Measurements from ENCODE around the gene ZFP36L1. TPM values are rescaled to one million over a fixed set of nuclear protein-coding genes. Genes with fewer than 3 reads are reported as not detected.

ZFP36L1 gene, protein sequence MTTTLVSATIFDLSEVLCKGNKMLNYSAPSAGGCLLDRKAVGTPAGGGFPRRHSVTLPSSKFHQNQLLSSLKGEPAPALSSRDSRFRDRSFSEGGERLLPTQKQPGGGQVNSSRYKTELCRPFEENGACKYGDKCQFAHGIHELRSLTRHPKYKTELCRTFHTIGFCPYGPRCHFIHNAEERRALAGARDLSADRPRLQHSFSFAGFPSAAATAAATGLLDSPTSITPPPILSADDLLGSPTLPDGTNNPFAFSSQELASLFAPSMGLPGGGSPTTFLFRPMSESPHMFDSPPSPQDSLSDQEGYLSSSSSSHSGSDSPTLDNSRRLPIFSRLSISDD
- 100 to 1,000 TPM; 273 to 584 (median 285) TPM for polyA plus RNA-seq (ENCODE audit: insufficient read length in 4 of 4)

DNA sequence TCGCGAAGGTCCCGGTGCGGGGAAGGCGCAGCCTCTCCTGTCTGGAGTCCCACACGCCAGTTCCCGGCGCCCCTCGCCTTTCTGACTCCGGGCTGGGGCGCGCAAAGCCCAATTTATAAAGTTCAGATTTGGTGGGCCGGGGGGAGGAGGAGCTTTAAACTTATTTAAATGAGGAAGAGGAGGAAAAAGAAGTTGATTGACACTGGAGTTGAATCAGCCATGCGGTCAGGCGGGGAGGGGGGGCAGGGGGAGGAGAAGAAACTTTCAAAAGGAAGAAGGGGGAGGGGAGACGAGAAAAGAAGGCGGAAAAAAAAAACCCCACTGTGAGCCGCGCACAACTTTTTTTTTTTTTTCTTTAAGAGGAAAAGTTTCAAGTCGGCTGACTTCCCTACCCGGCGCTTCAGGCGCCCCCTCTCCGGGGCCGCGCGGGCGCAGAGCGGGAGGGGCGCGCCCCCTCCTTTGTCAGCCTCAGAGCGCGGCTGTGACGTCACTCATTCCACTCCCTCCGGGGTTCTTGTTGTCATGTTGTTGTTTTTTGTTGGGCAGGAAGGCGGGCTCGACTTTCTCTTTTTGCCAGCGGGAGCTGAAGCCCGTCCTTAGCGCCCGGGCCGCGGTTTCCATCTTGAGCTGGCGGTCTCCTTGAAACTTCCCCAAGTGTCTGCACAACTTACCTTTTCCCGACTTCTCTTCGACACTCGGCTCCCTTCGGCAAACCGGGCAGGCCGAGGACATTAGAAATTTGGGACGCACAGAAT, at the start of gene ZFP36L1:
TSS of gene ZFP36L1 (minus strand) at position 89 of the 755 bp plus-strand sequence. CDS start 129 bp downstream, outside the sequence.
- DNase-seq (ENCODE audit: low read depth in 4 of 4, low spot score in 3 of 4): peak in 3 of 4 donors; percentile 94 to 97 (median 96)

- no peak for DNase-seq (ENCODE audit: low read depth in 4 of 4, low spot score in 3 of 4)
Observed at GRCh38 chr14:68842298-68842697, 49.4 kb upstream of the ZFP36L1 start.

DNA sequence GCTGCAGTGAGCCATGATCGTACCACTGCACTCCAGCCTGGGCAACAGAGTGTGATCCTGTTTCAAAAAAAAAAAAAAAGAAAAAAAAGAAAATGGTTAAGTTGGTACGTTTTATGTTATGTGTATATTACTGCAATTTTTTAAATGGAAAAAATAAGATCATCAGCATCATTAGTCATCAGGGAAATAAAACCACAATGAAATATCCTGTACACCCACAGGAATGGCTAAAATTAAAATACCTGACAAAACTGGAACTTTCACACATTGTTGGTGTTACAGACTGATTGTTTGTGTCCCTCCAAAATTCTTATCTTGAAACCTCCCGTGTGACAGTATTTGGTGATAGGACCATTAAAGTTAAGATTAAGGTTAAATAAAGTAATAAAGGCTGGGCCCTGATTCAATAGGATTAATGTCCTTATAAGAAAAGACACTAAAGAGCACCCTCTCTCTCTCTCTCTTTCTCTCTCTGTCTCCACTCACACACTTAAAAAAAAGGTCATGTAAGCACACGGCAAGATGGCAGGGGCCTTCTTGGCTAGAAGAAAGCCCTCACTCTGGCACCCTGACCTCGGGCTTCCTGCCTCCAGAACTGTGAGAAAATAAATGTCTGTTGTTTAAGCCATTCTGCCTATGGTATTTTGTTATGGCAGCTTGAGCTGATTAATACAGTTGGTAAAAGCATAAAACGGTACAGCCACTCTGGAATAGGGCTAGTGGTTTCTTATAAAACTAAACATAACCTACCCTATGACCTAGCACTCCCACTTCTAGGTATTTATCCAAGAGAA, 48.3 kb upstream of the ZFP36L1 start:
- DNase-seq (ENCODE audit: low read depth in 4 of 4, low spot score in 3 of 4): no peak

- no peak for DNase-seq (ENCODE audit: low read depth in 4 of 4, low spot score in 3 of 4)
Observed at GRCh38 chr14:68840454-68840853, 47.6 kb upstream of the ZFP36L1 start.

DNA sequence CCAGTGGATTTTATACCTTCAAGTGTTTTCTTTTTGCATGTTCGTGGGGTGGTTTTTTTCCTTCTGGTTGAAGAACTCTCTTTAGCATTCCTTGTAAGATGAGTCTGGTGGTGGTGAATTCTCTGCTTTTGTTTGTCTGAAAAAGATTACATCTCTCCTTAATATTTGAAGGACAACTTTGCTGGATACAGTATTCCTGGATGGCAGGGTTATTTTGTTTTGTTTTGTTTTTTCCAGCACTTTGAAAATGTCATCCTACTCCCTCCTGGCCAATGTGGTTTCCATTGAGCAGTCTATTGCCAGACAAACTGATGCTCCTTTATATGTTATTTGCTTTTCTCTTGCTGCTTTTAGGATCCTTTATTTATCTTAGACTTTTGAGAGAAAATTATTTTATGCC, 43.2 kb upstream of the ZFP36L1 start:
- no peak for DNase-seq (ENCODE audit: low read depth in 4 of 4, low spot score in 3 of 4)

GRCh38 chr14:68834816-68835215, 41.9 kb upstream of the ZFP36L1 start:
- no peak for DNase-seq (ENCODE audit: low read depth in 4 of 4, low spot score in 3 of 4)

DNA sequence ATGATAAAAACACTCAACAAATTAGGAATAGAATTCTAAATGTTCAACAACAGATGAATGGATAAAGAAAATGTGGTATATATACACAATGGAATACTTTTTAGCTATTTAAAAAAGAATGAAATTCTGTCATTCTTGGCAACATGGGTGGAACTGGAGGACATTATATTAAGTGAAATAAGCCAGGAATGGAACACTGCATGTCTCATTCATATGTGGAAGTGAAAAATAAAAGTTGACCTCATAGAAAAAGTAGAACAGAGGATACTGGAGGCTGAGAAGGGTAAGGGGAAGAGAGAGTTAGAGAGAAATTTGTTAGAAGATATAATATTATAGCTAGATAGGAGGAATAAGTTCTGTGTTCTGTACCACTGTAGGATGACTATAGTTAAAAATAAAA, 35.8 kb upstream of the ZFP36L1 start:
- no peak for DNase-seq (ENCODE audit: low read depth in 4 of 4, low spot score in 3 of 4)

- DNase-seq (ENCODE audit: low read depth in 4 of 4, low spot score in 3 of 4): no peak
Observed at GRCh38 chr14:68825729-68826128, 32.9 kb upstream of the ZFP36L1 start.

- DNase-seq (ENCODE audit: low read depth in 4 of 4, low spot score in 3 of 4): peak in 2 of 4 donors; percentile 55 to 65
Observed at GRCh38 chr14:68824517-68825347, 31.9 kb upstream of the ZFP36L1 start.

DNA sequence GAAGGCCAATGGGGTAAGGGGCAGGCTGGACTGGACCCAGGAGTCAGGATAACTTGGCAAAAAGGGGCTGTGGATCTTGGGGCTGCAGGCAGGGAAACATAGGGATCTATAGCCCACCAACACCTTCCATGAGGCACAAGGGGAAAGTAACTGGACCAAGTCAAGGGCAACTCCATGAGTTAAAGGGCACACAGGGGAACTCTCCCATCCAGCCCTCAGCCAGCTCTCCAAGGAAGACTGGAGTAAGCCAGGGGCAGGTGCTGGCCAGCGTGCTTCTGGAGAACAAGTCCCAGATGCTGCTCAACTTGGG, 31.3 kb upstream of the ZFP36L1 start:
- DNase-seq (ENCODE audit: low read depth in 4 of 4, low spot score in 3 of 4): no peak

GRCh38 chr14:68823434-68824206, 30.8 kb upstream of the ZFP36L1 start:
- DNase-seq (ENCODE audit: low read depth in 4 of 4, low spot score in 3 of 4): no peak

DNA sequence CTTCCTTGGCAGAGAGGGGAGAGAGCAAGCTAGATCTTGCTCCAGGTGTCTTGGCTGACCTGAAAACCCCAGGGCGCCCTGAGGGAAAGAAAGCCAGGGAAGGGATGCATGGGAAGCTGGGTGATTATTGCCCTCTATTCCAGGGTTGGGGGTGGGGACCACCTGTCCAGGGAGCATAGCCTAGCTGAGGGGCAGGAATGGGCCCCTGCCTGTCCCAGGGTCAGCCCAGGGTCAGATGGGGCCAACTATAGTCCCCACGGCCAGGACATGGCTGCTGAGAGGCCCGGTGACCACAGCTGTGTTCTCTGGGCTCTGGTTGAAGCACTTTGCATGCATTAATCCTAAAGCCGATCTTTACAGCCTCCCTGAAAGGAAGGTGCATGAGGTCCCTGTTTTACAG, 30.1 kb upstream of the ZFP36L1 start:
- no peak for DNase-seq (ENCODE audit: low read depth in 4 of 4, low spot score in 3 of 4)

DNA sequence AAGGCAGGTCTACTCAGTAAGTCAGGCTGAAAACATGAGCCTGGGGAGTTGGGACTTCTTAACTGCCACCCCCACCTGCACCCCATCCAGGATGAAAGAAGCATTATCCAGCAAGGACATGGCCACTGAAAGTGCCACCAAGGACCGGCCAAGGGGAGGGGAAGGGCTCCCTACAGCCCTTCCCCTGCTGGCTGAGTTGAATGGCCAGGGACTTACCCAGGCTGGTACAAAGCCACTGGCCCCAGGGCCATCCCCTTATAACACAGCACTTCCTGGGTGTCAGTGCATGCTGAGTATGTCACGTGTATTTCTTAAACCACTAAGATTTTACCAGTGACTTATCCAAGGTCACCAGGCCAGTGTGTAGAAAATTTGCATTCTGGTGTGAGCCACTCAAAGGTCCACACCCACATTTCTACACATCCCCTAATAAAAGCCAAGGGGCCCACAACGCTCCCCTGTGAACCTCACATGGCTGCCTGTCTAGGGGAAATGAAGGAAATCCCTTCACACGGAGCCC, 29.3 kb upstream of the ZFP36L1 start:
- no peak for DNase-seq (ENCODE audit: low read depth in 4 of 4, low spot score in 3 of 4)

DNA sequence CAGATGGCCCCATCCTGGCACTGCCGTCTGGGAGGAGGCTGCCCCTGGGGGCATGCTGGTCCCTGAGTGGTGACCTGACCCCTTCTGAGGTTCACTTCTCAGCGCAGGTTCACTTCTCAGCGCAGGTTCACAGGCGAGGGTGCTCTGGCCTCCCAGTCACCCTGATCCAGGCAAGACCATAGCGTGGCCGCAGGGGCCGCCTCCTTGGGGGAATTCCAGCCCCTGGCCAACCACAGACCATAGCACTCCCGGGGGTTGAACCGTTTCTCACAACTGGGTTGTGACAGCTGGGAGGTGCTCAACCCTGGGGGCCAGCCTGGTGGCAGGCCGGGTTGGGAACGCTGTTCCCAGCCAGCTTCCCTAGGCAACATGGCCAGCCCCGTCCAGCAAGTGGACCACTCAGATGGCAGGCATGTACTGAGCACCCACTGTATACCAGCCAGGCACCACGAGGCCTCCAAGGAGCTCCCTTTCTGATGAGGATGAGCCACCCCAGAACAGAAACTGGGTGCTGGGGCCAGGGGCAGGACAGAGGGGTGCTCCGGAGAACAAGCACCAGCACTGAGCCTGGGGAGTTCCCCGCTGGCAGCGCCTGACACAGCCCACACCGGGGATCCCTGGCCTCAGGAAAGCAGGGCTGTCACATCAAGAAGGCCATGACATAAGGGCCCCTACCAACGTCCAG, 28.3 kb upstream of the ZFP36L1 start:
- no peak for DNase-seq (ENCODE audit: low read depth in 4 of 4, low spot score in 3 of 4)

DNA sequence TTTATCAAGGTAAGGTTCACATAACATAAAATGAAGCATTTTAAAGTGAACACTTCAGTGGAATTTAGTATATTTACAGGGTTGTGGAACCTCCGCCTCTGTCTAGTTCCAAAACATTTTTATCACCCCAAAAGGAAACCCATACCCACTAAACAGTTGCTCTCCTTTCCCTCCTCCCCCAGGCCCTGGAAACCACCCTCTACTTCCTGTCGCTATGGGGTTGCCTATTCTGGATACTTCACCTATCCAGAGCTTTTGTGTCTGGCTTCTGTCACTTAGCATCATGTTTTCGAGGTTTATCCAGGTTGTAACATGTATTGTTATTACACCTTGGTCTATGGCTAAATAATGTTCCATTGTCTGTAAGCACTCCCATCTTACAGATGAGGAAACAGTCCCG, 27.7 kb upstream of the ZFP36L1 start:
- DNase-seq (ENCODE audit: low read depth in 4 of 4, low spot score in 3 of 4): no peak

DNA sequence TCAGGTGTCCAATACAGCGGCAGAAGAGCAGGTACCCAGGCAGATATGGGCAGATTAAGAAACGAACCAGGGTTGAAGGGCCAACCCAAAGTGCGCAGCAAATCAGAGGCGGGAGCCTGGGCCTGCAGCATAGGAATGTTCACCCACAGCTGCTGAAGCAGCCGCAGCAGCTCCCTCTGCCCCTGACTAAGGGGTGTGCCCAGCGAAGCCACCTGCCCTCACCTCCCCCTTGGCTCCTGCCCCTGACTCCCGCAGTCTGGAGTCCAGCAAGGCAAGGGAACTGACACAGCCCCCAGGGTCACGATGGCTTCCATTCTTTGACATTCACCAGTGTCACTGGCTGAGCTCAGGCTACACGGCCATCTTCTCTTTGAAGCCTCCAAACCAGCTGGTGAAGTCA, 27.3 kb upstream of the ZFP36L1 start:
- no peak for DNase-seq (ENCODE audit: low read depth in 4 of 4, low spot score in 3 of 4)

DNA sequence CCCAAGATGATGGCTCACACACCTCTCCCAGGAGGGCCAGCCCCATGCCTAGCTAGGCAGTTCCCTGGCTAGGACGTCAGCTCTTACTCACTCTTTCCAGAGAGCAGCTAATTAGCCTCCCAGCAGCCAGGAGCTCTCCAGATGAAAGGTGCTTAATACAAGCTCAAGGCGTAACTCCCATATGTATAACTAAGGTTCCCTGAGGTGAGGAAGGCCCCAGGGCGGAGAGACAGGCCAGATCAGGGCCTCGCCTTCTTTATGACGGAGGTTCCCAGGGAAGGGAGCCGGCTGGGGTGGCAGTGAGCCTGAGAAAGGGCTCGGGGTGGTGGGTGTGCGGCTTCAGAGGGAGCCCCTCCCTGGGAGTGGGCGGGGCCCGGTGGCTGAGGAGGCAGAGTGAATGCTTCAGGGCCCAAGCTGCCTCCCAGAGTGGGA, 26.4 kb upstream of the ZFP36L1 start:
- no peak for DNase-seq (ENCODE audit: low read depth in 4 of 4, low spot score in 3 of 4)

- no peak for DNase-seq (ENCODE audit: low read depth in 4 of 4, low spot score in 3 of 4)
Observed at GRCh38 chr14:68817506-68818212, 24.8 kb upstream of the ZFP36L1 start.

All from left renal pelvis (tissue), 4 donors.